Measurements from ENCODE around the gene B9D1.

B9D1 gene

GRCh38 chr17:19390951-19391350 is 28.4 kb upstream of the B9D1 start:
- Histone ChIP-seq H4K20me1 (ENCODE audit: insufficient read depth, low read length) (0 out of 2 replicates have a peak, but pooled peaks cover 12% of the 10 kb centered on the region), H3K9ac (ENCODE audit: low read depth, low read length) (no peak overlapping the region), H3K4me2 (ENCODE audit: insufficient read depth, low read length) (no peak overlapping the region), H3K9me3 (ENCODE audit: insufficient read depth, low read length, severe bottlenecking) (no peaks in the 10 kb centered on the region), H3K4me1 (ENCODE audit: insufficient read depth, low read length) (peaks cover 21% of the 10 kb centered on the region), H2AFZ (ENCODE audit: low read depth, low read length) (no peak overlapping the region), H3K4me3 (ENCODE audit: low read depth in 1 of 2, low read length in 2 of 2) (no peak overlapping the region), H3K36me3 (ENCODE audit: insufficient read depth, low read length) (no peaks in the 10 kb centered on the region), H3K27ac (ENCODE audit: low read length) (no peak overlapping the region), H3K27me3 (ENCODE audit: insufficient read depth, low read length, poor library complexity) (peaks cover 18% of the 10 kb centered on the region), H3K79me2 (ENCODE audit: insufficient read depth, low read length) (no peaks in the 10 kb centered on the region)
- DNase-seq: no peak
- ATAC-seq (ENCODE audit: insufficient read depth, low read depth): no peak
- TF ChIP-seq EZH2 (IDR thresholded peaks at IDR 0.05; ENCODE audit: borderline replicate concordance, low read depth, low read length, severe bottlenecking) (no peak), CTCF (IDR thresholded peaks at IDR 0.05; ENCODE audit: borderline replicate concordance, extremely low read depth, low read length, poor library complexity, severe bottlenecking) (no peak)

GRCh38 chr17:19388791-19389785 is 26.6 kb upstream of the B9D1 start:
- no peak for TF ChIP-seq EZH2 (IDR thresholded peaks at IDR 0.05; ENCODE audit: borderline replicate concordance, low read depth, low read length, severe bottlenecking)
- no peak for TF ChIP-seq CTCF (IDR thresholded peaks at IDR 0.05; ENCODE audit: borderline replicate concordance, extremely low read depth, low read length, poor library complexity, severe bottlenecking)
- no peaks in the 10 kb centered on the region for H3K79me2 ChIP-seq (ENCODE audit: insufficient read depth, low read length)
- H3K4me3 ChIP-seq (ENCODE audit: low read depth in 1 of 2, low read length in 2 of 2): no peak overlapping the region
- H3K27ac ChIP-seq (ENCODE audit: low read length): no peak overlapping the region
- H2AFZ ChIP-seq (ENCODE audit: low read depth, low read length): no peak overlapping the region
- H3K9me3 ChIP-seq (ENCODE audit: insufficient read depth, low read length, severe bottlenecking): no peaks in the 10 kb centered on the region
- ATAC-seq (ENCODE audit: insufficient read depth, low read depth) (no peak), DNase-seq (no peak)
- H4K20me1 ChIP-seq (ENCODE audit: insufficient read depth, low read length): peaks cover 23% of the 10 kb centered on the region
- H3K36me3 ChIP-seq (ENCODE audit: insufficient read depth, low read length): peaks cover 13% of the 10 kb centered on the region
- no peak overlapping the region for H3K9ac ChIP-seq (ENCODE audit: low read depth, low read length)
- peaks cover 14% of the 10 kb centered on the region for H3K27me3 ChIP-seq (ENCODE audit: insufficient read depth, low read length, poor library complexity)
- no peak overlapping the region for H3K4me2 ChIP-seq (ENCODE audit: insufficient read depth, low read length)
- H3K4me1 ChIP-seq (ENCODE audit: insufficient read depth, low read length): peaks cover 25% of the 10 kb centered on the region

- DNase-seq (no peak), ATAC-seq (ENCODE audit: insufficient read depth, low read depth) (no peak)
Measured at GRCh38 chr17:19387921-19388521, 25.5 kb upstream of the B9D1 start.

More at GRCh38 chr17:19387921-19388521, 25.5 kb upstream of the B9D1 start:
- Histone ChIP-seq H3K36me3 (ENCODE audit: insufficient read depth, low read length) (peaks cover 23% of the 10 kb centered on the region), H3K4me1 (ENCODE audit: insufficient read depth, low read length) (peaks cover 25% of the 10 kb centered on the region), H3K27me3 (ENCODE audit: insufficient read depth, low read length, poor library complexity) (peaks cover 10% of the 10 kb centered on the region), H3K79me2 (ENCODE audit: insufficient read depth, low read length) (no peaks in the 10 kb centered on the region), H3K27ac (ENCODE audit: low read length) (peak overlapping the region; percentile 47; the same call in 1 of the 2 replicates), H3K9ac (ENCODE audit: low read depth, low read length) (no peak overlapping the region), H4K20me1 (ENCODE audit: insufficient read depth, low read length) (peaks cover 29% of the 10 kb centered on the region), H3K9me3 (ENCODE audit: insufficient read depth, low read length, severe bottlenecking) (no peaks in the 10 kb centered on the region), H3K4me3 (ENCODE audit: low read depth in 1 of 2, low read length in 2 of 2) (no peak overlapping the region), H3K4me2 (ENCODE audit: insufficient read depth, low read length) (no peak overlapping the region), H2AFZ (ENCODE audit: low read depth, low read length) (no peak overlapping the region)
- TF ChIP-seq CTCF (IDR thresholded peaks at IDR 0.05; ENCODE audit: borderline replicate concordance, extremely low read depth, low read length, poor library complexity, severe bottlenecking): no peak
- no peak for TF ChIP-seq EZH2 (IDR thresholded peaks at IDR 0.05; ENCODE audit: borderline replicate concordance, low read depth, low read length, severe bottlenecking)
